Superior temporal gyrus (tissue), 1 donor: ENCODE data around the gene PALD1.

Source experiments
- DNase-seq: peaks from one replicate; pipeline ENCODE4 v3.0.0-alpha.2; 2016; ENCODE audit errors: extremely low spot score

PALD1 gene

DNA sequence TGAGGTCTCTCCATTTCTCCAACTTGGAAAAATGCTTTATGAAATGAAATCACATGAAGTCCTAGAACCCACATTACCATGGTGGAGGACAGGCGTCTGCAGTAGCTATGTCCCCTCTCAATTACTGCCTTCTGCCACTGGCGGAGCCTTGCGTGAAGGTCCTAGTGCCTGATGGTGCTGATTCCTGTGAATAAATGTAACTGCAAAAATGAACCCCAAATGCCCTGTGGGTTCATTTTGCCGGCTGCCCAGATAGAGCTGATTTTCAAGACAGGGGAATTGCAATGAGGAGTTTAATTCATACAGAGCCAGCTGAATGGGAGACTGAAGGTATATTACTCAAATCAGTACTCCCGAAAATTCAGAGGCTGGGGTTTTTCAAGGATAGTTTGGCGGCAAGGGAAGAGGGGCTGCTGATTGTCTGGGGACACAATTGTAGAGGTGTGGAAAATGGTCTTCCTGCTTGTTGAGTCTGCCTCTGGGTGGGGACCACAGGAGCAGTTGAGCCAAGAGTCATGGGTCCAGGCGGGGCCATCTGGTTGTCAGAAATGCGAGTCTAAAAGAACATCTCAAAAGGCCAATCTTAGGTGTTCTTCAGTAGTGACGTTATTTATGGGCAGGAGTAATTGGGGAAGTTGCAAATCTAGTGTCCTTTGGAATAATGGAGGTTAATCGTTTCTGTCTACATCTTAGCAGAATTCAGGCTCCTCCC lies 110.4 kb downstream of the PALD1 start:
- no peak for DNase-seq

DNA sequence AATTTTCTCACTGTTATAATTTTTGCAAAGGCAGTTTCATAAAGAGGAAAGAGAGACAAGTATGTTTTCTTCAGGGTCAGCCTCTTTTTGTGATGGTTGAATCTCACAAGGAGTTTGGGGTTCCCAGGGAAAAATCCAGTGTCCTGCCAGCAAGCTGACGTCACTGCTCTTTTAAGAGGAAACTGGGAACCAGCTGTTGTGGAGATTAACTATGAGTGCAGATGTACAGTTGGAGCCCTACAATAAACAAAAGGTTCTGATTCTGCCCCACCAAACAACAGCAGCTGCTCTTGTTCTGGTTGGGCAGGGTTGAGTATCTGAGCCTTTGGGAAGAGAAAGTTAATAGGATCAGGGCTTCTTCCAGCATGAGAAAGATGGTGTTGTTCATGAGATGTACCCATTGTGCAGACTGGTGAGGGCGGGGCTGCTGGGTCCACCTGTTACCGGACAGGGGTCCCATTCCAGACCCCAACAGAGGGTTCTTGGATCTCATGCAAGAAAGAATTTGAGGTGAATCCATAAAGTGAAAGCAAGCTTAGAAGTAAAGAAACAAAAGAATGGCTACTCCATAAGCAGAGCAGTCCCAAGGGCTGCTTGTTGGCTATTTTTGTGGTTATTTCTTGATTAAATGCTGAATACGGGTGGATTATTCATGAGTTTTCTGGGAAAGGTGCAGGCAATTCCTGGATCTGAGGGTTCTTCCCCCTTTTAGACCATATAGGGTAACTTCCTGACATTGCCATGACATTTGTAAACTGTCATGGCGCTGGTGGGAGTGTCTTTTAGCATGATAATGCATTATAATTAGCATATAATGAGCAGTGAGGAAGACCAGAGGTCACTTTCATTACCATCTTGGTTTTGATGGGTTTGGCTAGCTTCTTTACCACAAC lies 111.4 kb downstream of the PALD1 start:
- peak; percentile 50 for DNase-seq

DNA sequence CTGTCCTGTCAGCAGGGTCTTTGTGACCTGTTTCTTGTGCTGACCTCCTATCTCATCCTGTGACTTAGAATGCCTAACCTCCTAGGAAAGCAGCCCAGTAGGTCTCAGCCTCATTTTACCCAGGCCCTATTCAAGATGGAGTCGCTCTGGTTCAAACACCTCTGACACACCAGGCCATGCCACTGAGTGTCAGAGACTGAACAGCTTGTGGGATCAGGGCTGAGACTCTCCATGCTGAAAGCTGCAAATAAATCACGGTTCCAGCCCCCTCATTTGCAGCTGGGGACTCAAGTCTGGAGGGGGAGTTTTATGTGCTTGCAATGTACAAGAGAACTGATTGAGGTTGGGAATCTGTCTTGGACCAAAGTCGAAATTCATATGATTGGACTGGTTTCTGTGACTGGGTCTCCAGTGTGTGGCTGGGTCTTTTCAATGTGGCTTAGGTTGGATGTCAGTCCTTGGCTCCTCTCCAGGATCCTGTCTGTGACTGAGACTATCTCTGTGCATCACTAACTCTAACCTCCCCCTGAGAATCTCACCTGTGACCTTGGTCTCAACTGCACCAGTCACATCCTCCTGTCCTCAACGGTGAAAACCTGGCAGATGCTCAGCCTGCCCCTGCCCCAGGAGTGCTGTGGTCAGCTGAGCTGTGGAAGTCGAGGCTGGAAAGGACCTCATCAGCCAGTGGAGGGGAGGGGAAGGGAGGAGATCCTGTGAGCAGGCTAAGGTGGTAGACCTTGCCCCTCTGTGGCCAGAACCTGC lies 112.3 kb downstream of the PALD1 start:
- DNase-seq, result no peak

DNA sequence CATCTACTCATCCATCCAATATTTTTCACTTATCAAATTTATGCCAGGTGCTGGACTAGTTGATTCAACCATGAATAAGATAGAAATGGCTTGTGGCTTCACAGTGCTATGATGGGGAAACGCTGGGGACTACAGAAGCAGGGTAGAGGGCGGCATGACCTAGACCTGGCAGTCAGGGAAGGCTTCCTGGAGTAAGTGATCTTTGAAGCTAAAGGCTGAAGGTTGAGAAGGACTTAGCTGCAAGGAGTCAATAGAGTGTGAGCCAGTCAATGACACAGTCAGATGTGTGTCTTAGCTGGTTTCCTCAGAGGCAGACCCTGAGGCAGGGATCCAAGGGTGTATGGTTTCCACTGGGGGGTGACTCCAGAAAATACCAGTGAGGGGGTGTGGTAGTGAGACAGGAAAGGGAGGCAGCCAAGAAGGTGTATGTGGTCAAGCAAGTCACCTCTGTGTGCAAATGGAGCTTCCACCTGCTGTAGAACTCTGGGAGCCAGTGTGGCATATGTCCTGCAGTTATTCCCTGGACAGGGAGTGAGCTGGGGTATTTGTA lies 113.7 kb downstream of the PALD1 start:
- DNase-seq, result no peak

DNA sequence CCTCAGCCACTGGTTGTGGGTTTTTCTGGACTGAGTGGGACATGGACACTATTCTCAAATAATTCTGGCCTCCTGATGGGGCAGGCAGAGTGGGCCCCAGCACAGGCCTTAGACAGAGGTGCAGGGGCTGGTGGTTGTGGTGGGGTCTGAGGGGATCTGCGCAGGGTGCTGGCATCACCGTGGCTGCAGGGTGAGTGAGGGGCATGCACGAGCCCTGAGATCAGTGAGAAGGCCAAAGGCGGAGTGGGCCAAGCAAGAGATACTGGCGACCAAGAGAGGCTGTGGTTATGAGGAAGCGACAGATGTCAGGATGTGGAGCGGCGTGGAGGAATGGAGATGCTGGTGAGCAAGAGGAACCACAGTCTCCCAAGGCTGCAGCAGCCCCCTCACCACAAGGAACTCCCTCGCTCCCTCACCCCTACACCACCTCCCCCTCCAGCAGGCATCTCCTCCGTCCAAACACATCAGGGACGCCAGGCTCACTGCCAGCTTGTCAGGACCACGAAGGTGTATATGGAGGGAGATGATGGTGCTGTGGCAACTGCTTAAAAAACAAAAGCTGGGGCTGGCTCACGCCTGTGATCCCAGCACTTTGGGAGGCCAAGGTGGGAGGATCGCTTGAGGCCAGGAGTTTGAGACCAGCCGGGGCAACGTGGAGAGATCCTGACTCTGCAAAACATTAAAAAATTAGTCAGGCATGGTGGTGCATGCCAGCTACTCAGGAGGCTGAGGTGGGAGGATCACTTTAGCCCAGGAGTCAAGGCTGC lies 114.4 kb downstream of the PALD1 start:
- DNase-seq, result no peak

DNA sequence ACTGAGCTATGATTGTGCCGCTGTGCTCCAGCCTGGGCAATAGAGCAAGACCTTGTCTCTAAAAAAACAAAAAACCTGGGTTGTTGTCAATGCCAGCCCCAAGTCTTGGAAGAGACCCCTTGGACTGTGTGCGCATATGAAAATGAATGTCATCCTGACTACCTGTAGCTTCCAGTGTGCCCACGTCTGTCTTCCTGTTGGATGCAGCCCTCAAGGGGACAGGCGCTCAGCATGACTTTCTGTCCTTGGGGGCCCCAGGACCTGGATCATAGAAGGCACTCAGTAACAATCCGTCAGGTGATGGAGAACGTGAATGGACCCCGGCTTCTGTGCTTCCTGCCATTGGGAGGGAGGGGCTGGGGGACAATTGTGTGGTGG lies 114.9 kb downstream of the PALD1 start:
- DNase-seq, result no peak

DNA sequence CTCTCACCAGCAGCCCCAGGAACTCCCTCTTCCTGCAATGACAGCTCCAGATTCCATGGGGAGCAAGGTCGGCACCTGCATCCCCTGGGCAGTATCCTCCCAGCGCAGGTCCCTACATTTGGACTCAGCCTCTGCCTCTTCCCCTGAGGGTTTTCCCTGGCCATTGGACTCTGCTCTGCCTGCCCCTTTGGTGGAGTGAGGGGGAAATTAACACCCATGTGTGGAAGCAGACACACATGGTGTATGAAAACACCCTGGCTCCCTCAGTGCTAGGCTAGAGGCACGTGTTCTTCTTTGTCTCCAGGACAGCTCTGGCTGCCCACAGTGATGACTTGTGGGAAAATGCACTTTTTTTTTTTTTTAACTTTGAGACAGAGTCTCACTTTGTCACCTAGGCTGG lies 115.6 kb downstream of the PALD1 start:
- DNase-seq, result no peak

DNA sequence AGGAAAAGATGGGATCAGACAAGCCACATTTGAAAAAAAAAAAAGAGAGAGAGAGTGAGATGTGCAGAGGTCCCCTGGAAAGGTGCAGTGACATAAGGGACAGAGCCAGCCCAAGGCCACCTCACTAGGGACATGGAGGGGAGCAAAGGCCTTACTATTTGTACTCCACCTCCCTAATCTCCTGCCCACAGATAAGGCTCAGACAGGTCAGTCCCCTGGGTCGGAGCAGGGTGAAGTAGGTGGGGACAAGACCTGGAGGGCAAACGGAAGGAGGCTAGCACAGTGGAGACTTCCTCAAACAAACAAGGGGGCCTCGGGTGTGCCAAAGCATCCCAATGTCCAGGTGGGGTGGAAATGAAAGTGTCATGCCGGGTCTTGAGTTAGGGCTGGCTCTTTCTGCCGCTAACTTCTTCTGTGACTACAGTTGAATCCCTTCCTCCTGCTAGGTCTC lies 117.0 kb downstream of the PALD1 start:
- no peak for DNase-seq

DNA sequence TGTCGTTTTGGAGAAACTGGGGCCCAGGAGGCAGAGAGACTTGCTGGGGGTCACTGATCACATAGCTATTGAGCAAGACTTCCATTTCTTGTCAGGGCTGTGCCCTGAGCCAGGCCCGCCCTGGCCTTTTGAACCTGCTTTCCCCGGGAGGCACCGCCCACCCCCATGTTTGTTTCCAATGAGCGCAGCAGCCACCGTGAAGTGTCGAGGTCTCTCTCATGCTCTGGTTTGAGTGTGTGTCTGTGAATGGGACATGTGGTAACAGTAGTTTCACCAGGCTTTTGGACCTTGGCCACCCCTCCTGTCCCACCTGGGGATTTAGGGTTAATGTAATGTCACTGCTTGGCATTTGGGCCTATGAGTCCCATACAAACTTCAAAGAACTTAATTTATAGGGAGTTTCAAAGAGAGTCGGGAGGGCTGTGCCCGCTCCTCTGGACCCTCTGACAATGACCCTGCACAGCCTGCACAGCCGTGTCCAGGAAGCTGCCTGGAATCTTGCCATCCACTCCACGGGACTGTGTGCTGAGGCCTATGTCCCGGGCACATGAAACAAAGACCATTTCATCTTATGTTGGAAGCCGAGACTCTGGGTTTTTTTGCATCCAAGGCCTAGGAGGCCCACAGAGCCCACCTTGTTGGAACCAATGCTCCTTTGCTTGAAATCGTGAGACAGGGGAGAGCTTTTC lies 117.7 kb downstream of the PALD1 start:
- peak; percentile 85 for DNase-seq

DNA sequence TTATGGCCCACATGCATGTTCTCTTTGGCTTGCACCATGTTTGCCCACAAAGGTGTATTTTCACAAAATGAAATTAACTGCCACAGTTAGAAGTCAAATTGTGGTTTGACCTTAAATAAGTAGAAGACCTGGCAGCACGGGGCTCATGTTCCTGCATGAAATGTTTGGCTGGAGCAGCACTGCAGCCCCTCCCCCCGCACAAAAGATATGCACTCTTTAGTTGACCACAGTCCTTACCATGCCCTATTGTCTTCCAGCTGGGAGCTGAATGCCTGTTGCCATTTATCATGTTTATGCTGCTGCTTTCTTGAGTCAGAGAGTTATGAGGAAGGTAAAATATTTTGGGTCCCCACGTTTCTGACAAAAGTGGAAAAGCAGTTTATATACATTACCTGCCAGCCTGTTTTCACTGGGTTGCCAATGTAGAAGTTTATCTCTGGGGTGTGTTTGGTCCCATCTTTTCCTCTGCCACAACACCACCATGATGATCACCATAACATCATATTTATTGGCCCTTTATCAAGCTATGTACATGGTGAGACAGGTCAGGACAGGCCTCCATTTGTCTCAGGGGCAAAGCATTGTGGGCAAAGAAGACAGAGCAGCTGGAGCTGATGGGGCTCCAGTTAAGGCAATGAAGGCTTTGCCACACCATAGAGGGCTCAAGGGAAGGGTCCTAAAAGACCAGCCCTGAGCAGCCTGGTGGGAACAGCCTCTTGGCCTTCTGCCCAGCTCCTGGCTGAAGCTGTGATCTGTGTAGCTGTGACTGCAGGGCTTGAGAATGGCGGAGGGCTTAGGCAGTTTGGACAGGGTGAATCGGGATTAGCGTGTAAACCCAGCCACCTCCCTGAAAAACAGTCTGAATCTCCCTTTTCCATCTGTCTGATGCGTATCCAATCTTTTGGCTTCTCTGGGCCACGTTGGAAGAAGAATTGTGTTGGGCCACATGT lies 118.6 kb downstream of the PALD1 start:
- DNase-seq, result no peak

DNA sequence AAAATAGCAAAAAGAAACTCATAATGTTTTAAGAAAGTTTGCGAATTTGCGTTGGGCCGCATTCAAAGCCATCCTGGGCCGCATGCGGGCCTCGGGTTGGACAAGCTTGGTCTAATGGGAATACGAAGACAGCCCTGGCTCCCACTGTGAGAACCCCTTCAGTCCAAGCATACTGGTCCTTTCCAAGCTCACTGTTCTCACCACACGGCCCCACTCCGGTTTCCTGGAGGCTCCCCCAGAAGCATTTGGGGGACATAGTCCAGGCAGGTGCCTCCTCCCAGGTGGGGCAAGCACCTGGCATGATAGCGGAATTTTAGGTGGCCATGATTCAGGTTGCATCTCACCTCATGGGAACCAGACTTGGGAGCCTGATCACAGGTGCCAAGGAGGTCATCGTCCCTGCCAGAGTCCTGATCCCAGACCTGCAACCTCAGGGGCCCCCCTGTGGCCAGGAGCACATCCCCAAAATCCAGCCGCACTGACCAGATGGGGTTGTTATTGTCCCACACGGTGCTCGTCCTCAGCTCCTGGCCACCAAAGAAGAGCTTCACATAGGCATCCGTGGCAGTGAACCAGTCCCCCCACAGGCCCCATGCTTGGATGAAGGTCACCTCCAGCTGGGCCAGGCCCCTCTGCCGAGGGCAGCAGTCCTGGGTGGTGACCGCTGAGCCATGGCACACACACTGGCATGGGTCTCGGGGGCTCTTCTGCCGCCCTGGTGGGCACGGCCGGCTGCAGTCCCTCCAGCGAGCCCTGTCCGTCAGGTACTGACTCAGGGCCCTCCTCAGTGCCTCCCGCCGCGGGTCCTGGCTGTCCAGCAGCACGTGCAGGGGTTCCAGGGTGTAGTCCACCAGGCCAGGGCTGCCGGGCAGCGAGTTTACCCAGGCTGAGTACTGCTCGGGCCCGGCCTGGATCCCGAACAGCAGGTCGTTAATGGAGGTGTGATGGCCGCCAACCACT lies 119.6 kb downstream of the PALD1 start:
- DNase-seq, result no peak

DNA sequence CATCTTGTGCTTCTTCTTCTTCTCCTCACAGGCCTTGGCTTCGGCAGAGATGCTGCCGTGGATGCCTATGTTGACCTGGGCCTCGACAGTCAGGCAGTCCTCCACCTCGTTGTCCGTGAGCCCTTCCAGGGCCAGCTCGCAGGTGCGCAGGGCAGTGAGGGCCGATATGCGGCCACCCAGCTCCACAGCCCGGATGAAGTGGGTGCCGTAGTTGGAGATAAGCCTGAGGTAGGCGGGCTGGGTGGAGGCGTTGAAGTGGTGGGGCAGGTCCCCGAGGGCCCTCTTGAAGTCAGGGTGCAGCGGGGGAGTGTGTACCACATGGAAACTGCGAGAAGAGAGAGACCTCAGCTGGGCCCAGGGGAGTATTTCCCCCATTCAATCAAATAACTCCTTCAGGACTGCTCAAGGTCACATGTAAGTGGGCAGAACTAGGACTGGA lies 120.3 kb downstream of the PALD1 start:
- no peak for DNase-seq

DNA sequence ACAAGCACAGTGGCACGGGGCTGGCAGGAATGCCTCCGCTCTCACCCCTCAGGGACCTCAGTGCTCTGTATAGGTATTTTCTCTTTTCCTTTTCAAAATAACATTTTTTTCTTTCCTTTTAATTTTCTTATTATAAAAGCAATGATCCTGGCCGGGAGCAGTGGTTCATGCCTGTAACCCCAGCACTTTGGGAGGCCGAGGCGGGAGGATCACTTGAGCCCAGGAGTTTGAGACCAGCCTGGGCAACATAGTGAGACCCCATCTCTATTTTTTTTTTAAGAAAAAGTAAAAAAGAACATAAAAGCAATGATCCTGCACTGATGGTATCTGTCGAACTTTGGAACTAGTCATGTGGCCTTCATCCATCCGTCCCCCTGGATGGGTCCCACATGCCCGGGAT lies 120.8 kb downstream of the PALD1 start:
- no peak for DNase-seq

DNA sequence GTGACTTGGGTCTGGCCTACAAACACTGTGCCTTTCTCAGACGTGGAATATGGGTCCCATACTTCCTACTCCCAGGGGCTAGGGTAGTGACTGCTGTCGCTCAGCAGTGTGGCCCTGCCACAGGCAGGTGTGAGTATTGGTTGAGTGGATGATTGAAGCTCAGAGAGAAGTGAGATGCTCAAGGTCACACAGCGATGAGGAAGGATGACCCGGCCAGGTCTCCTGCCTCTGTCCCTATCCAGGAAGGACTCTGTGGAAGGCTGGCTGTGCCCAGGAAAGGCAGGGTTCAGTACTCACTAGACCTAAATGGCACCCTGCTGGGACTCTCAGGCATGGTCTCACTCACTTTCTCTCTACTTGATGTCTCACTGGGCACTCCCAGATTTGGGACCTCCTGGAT lies 121.2 kb downstream of the PALD1 start:
- no peak for DNase-seq

DNA sequence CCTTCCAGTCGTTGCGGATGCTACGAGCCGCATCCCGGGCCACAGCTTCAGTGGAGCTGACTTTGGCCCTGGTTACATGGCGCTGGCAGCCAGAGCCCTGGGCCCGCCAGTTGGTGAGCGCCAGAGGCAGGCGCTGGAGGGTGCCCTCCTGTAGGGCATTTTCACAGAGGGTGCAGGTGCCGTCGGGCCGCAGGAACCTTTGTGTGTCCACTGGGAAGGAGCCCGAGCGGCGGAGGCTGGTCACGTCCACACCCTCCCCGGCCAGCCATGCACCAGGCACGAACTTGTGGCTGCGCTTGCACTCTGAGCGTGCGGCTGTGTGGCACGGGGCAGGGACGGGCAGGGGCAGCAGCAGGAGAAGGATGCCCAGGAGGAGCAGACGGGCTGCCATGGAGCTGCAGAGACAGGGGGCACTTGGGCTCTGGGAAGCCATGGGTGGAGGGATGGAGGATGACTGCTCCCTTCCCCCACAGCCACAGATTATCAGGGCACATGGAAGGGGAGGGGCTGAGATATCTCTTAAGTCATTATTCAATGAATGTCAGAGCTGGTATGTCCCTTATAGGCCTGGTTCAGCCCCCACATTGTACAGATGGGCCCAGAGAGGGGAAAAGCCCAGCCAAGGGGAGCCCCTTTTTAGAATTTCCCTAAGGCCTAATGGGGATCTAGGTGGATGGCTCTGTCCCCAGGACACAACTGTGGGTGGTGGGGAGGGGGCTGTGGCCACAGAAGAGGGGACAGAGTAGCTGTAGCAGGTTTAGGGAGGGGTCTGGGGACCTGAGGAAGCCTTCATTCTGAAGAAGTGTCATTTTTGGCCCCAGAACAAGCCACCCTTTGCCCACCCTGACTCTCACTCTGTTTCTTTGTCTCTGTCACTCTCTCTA lies 122.2 kb downstream of the PALD1 start:
- no peak for DNase-seq

DNA sequence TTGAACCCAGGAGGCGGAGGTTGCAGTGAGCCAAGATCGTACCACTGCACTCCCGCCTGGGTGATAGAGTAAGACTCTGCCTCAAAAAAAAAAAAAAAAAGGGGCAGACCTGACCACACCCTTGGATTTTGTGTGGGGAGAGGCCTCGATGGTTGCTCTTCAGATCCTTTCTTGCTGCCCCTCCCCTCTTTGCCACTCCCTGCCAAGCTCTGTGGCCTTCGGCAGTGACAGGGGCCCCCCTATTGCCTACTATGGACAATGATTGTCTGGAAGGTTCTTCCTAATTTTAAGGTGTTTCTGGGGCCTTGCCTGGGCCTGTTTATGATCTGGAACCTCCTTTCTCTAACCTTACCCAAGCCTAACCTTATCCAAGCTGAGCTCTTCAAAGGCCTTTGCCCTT lies 123.2 kb downstream of the PALD1 start:
- DNase-seq, result no peak
